HepG2 (cell line): ENCODE results near the gene ANO10. TPM values are rescaled to one million over a fixed set of nuclear protein-coding genes. Genes with fewer than 3 reads are reported as not detected.

Source experiments
- ATAC-seq: fragments of 200-7000 bp; cut with Tn5 transposase; 3 replicates; pipeline ENCODE4 v1.9.1; 2020; ENCODE audit warnings: mild to moderate bottlenecking, moderate library complexity
- BruUV-seq: library from RNA; stranded (reverse); fragments of 400-500 nt; replicated peaks from 2 replicates; lab custom pipeline; 2021; lab: Mats Ljungman, UMichigan
- CTCF ChIA-PET: fragments of 300-600 bp; formaldehyde crosslinking; extraction: SDS; loops from one replicate; lab custom pipeline; 2021; ENCODE audit warnings: low total read pairs, inconsistent platforms, low intra/inter-chr PET ratio; lab: Yijun Ruan, JAX
- POLR2A ChIA-PET: fragments of 350-600 bp; sonication (Branson Sonifier 250); formaldehyde crosslinking; loops from one replicate; lab custom pipeline; 2020; ENCODE audit warnings: antibody characterized with exemption, inconsistent platforms; lab: Yijun Ruan, JAX
- DNase-seq: peaks from one replicate; pipeline ENCODE4 v3.0.0-alpha.2; 2015; ENCODE audit warnings: low spot score
- FAIRE-seq: peaks from 3 replicates; lab custom pipeline; 2011; peaks lifted over from hg19 to GRCh38; lab: Jason Lieb, UNC
- H2AFZ ChIP-seq: one replicate; pipeline ENCODE4 v1.6.1; 2011; ENCODE audit warnings: low read length, inconsistent platforms
- H3K27ac ChIP-seq: fragments of 300-600 bp; 3 replicates; pipeline ENCODE4 v1.8.0; 2011; ENCODE audit warnings: mixed run types, mild to moderate bottlenecking, mixed read lengths, low read length, inconsistent platforms; ENCODE audit not compliant: insufficient read depth; ENCODE audit errors: extremely low read length
- H3K27me3 ChIP-seq, 2 experiments: fragments of 200-600 bp in 1 of 2; 2 replicates in 1 of 2; 3 replicates in 1 of 2; pipeline versions ENCODE4 v1.6.0 to v1.8.0; 2011; ENCODE audit warnings: low read length in 2 of 2, mild to moderate bottlenecking in 2 of 2, moderate library complexity in 2 of 2, inconsistent platforms in 1 of 2; ENCODE audit not compliant: insufficient read depth in 2 of 2, control insufficient read depth in 1 of 2
- H3K36me3 ChIP-seq, 2 experiments: fragments of 200-600 bp in 1 of 2; replicated peaks in 1 of 2; 2 replicates in 1 of 2; 3 replicates in 1 of 2; pipeline versions ENCODE4 v1.5.1 to v1.8.0; 2011; ENCODE audit warnings: low read length in 2 of 2, inconsistent platforms in 1 of 2; ENCODE audit not compliant: insufficient read depth in 2 of 2, control insufficient read depth in 1 of 2
- H3K4me1 ChIP-seq: 2 replicates; pipeline ENCODE4 v1.5.1; 2012; ENCODE audit warnings: low read length, inconsistent platforms; ENCODE audit not compliant: insufficient read depth
- H3K4me2 ChIP-seq: 2 replicates; pipeline ENCODE4 v1.6.0; 2011; ENCODE audit warnings: low read depth, low read length, inconsistent platforms
- H3K4me3 ChIP-seq, 3 experiments: fragments of 200-600 bp in 1 of 3; sonication (generic), shearing (Covaris generic) in 1 of 3; replicated peaks in 1 of 3; 2 replicates each; pipeline ENCODE4 v1.5.1; 2011 to 2016; ENCODE audit warnings: low read length in 3 of 3, inconsistent platforms in 2 of 3, low read depth in 2 of 3, mild to moderate bottlenecking in 2 of 3, control low read depth in 1 of 3, mixed read lengths in 1 of 3; ENCODE audit not compliant: insufficient read depth in 1 of 3
- H3K79me2 ChIP-seq: one replicate; pipeline ENCODE4 v1.6.1; 2011; ENCODE audit warnings: low read length, inconsistent platforms; ENCODE audit not compliant: insufficient read depth
- H3K9ac ChIP-seq: 2 replicates; pipeline ENCODE4 v1.6.0; 2011; ENCODE audit warnings: mild to moderate bottlenecking, low read depth, low read length, inconsistent platforms; ENCODE audit not compliant: insufficient read depth
- H3K9me3 ChIP-seq: 2 replicates; pipeline ENCODE4 v1.5.1; 2012; ENCODE audit warnings: mild to moderate bottlenecking, low read length
- H4K20me1 ChIP-seq: 2 replicates; pipeline ENCODE4 v1.6.0; 2011; ENCODE audit warnings: inconsistent platforms, mild to moderate bottlenecking, low read length, moderate library complexity; ENCODE audit not compliant: insufficient read depth
- GATAD1 ChIP-seq: IDR thresholded peaks from 2 replicates; pipeline ENCODE4 v1.6.1; 2016; ENCODE audit warnings: missing genetic modification reagents, missing compliant biosample characterization
- LCORL ChIP-seq, 2 experiments: fragments of 450-650 bp in 1 of 2; sonication (generic) in 1 of 2; formaldehyde crosslinking in 1 of 2; IDR thresholded peaks; 2 replicates each; pipeline versions ENCODE4 v1.5.0 to v1.6.1; 2017 to 2020; ENCODE audit warnings: antibody characterized with exemption in 1 of 2, missing genetic modification reagents in 1 of 2
- NFRKB ChIP-seq: fragments of 450-650 bp; IDR thresholded peaks from 2 replicates; pipeline ENCODE4 v1.6.1; 2017
- RERE ChIP-seq: IDR thresholded peaks from 2 replicates; pipeline ENCODE4 v1.6.1; 2016; ENCODE audit warnings: low read depth, missing genetic modification reagents, missing compliant biosample characterization
- ZBED4 ChIP-seq: sonication (generic); formaldehyde crosslinking; IDR thresholded peaks from 2 replicates; pipeline ENCODE4 v1.4.0; 2020; ENCODE audit warnings: missing genetic modification reagents, borderline replicate concordance
- ZNF264 ChIP-seq: sonication (generic); formaldehyde crosslinking; IDR thresholded peaks from 2 replicates; pipeline ENCODE4 v1.4.0; 2020; ENCODE audit warnings: missing genetic modification reagents
- ZNF510 ChIP-seq: sonication (generic); formaldehyde crosslinking; IDR thresholded peaks from 2 replicates; pipeline ENCODE4 v1.4.0; 2020; ENCODE audit warnings: low read depth, mild to moderate bottlenecking, missing genetic modification reagents
- WGBS: methylation state at CpG from one replicate; pipeline ENCODE4 v1.1.6; 2017; ENCODE audit warnings: low lambda C conversion rate; 5-methylcytosine and 5-hydroxymethylcytosine counted together
- in situ Hi-C: cut with HindIII; loops from 2 replicates; pipeline ENCODE4 v1.10.0; 2017; ENCODE audit warnings: low pct_unique_long_range_greater_than_20kb; ENCODE audit not compliant: extremely low pct_ligation_motif_present
- intact Hi-C: fragments of 100-400 bp; cut with micrococcal nuclease; formaldehyde crosslinking; loops from one replicate; pipeline ENCODE4 v1.10.0; 2022; ENCODE audit not compliant: unreplicated experiment
- polyA plus RNA-seq, 8 experiments: library from polyadenylated mRNA; depleted of rRNA in 3 of 8; stranded (reverse) in 7 of 8; unstranded in 1 of 8; fragments of >200 nt; fragmentation: Illumina TruSeq in 4 of 8; extraction: Trizol in 4 of 8; gene quantifications; 2 replicates each; pipeline versions ENCODE4 v1.2.1 to v1.2.3, GENCODE V29; 2011 to 2016; ENCODE audit warnings: low read depth in 4 of 8, missing spikeins in 1 of 8, mixed read lengths in 1 of 8; ENCODE audit not compliant: insufficient read depth in 1 of 8
- total RNA-seq, 5 experiments: library from RNA; depleted of rRNA; stranded (reverse); fragments of >200 nt; fragmentation: Illumina TruSeq; extraction: Trizol; gene quantifications; 2 replicates each; pipeline ENCODE4 v1.2.3, GENCODE V29; 2016; ENCODE audit warnings: low read depth in 1 of 5

The ANO10 gene
- total and polyA plus RNA-seq, 2 of the 13 experiments (the other 11 are each of a cell fraction or from before 2014, with no cell fraction given): 10.4 to 13.1 TPM

GRCh38 chr3:43417133-43417532, 204.7 kb downstream of the ANO10 start:
- in situ Hi-C loops: no loop called here
- ATAC-seq: no peak
- H4K20me1 ChIP-seq: no peaks in the 10 kb centered on the region
- H3K79me2 ChIP-seq: no peaks in the 10 kb centered on the region
- BruUV-seq: no TSS peak
- peaks cover 30% of the 10 kb centered on the region for H3K4me1 ChIP-seq
- TF ChIP-seq NFRKB: no peak
- TF ChIP-seq ZNF510 (CRISPR knock-in tag): no peak
- TF ChIP-seq LCORL (IDR thresholded peaks at IDR 0.05): no peak
- no peak for TF ChIP-seq LCORL (CRISPR knock-in tag; IDR thresholded peaks at IDR 0.05)
- no peak for TF ChIP-seq ZBED4
- TF ChIP-seq GATAD1: no peak
- no peak for TF ChIP-seq RERE (CRISPR knock-in tag)
- no peak for TF ChIP-seq ZNF264
- ChIA-PET POLR2A (no interaction called here), CTCF (no interaction called here)
- H3K4me3 ChIP-seq: no peak overlapping the region
- 97% methylated on average over 11 of the region's 11 CpGs for WGBS
- no peaks in the 10 kb centered on the region for H3K27me3 ChIP-seq
- H2AFZ ChIP-seq: no peak overlapping the region
- H3K27ac ChIP-seq: no peak overlapping the region
- no peaks in the 10 kb centered on the region for H3K9me3 ChIP-seq
- H3K36me3 ChIP-seq: no peaks in the 10 kb centered on the region
- no peak for FAIRE-seq
- no peak for DNase-seq
- no peak overlapping the region for H3K9ac ChIP-seq
- intact Hi-C loops: no loop called here
- no peak overlapping the region for H3K4me2 ChIP-seq
